Measurements from ENCODE around the gene FAP.

Gene FAP

GRCh38 chr2:162143969-162144368 is 99.3 kb downstream of the FAP start:
- no peak for ATAC-seq
- TF ChIP-seq PATZ1 (CRISPR knock-in tag; IDR thresholded peaks at IDR 0.05; ENCODE audit: borderline replicate concordance) (no peak), GLIS3 (CRISPR knock-in tag; IDR thresholded peaks at IDR 0.05) (no peak), BACH2 (CRISPR knock-in tag; IDR thresholded peaks at IDR 0.05; ENCODE audit: borderline replicate concordance) (no peak), PPARA (CRISPR knock-in tag; IDR thresholded peaks at IDR 0.05; ENCODE audit: borderline replicate concordance) (no peak), CSRNP3 (CRISPR knock-in tag; IDR thresholded peaks at IDR 0.05) (no peak), ISL1 (CRISPR knock-in tag; IDR thresholded peaks at IDR 0.05) (no peak), ZNF8 (CRISPR knock-in tag; IDR thresholded peaks at IDR 0.05) (no peak), SNAI2 (CRISPR knock-in tag; IDR thresholded peaks at IDR 0.05) (no peak)
- TF ChIP-seq, protein P1, sequence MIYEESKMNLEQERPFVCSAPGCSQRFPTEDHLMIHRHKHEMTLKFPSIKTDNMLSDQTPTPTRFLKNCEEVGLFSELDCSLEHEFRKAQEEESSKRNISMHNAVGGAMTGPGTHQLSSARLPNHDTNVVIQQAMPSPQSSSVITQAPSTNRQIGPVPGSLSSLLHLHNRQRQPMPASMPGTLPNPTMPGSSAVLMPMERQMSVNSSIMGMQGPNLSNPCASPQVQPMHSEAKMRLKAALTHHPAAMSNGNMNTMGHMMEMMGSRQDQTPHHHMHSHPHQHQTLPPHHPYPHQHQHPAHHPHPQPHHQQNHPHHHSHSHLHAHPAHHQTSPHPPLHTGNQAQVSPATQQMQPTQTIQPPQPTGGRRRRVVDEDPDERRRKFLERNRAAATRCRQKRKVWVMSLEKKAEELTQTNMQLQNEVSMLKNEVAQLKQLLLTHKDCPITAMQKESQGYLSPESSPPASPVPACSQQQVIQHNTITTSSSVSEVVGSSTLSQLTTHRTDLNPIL (CRISPR knock-in tag; IDR thresholded peaks at IDR 0.05; ENCODE audit: low read depth), result no peak

GRCh38 chr2:162138310-162138709 is 104.9 kb downstream of the FAP start:
- no peak for ATAC-seq
- TF ChIP-seq, protein P1 (CRISPR knock-in tag; IDR thresholded peaks at IDR 0.05; ENCODE audit: low read depth), result no peak
- TF ChIP-seq RARB (CRISPR knock-in tag; IDR thresholded peaks at IDR 0.05), result no peak
- no peak for TF ChIP-seq ZFP30 (CRISPR knock-in tag; IDR thresholded peaks at IDR 0.05)
- no peak for TF ChIP-seq TSHZ2 (CRISPR knock-in tag; IDR thresholded peaks at IDR 0.05)
- no peak for TF ChIP-seq SNAI2 (CRISPR knock-in tag; IDR thresholded peaks at IDR 0.05)
- TF ChIP-seq BACH2 (CRISPR knock-in tag; IDR thresholded peaks at IDR 0.05; ENCODE audit: borderline replicate concordance), result no peak
- no peak for TF ChIP-seq ZNF8 (CRISPR knock-in tag; IDR thresholded peaks at IDR 0.05)
- no peak for TF ChIP-seq ISL1 (CRISPR knock-in tag; IDR thresholded peaks at IDR 0.05)
- no peak for TF ChIP-seq ARNTL (CRISPR knock-in tag; IDR thresholded peaks at IDR 0.05; ENCODE audit: borderline replicate concordance, low read depth)
- no peak for TF ChIP-seq ZNF70 (CRISPR knock-in tag; IDR thresholded peaks at IDR 0.05)
- no peak for TF ChIP-seq CSRNP3 (CRISPR knock-in tag; IDR thresholded peaks at IDR 0.05)
- TF ChIP-seq OSR1 (CRISPR knock-in tag; IDR thresholded peaks at IDR 0.05), result no peak

GRCh38 chr2:162127422-162127821 is 115.8 kb downstream of the FAP start:
- TF ChIP-seq TOX (CRISPR knock-in tag; IDR thresholded peaks at IDR 0.05; ENCODE audit: borderline replicate concordance) (no peak), RARB (CRISPR knock-in tag; IDR thresholded peaks at IDR 0.05) (no peak), ESRRG (CRISPR knock-in tag; IDR thresholded peaks at IDR 0.05) (no peak), ZNF8 (CRISPR knock-in tag; IDR thresholded peaks at IDR 0.05) (no peak), POU6F1 (CRISPR knock-in tag; IDR thresholded peaks at IDR 0.05; ENCODE audit: borderline replicate concordance, low read depth) (no peak), ZFP3 (CRISPR knock-in tag; IDR thresholded peaks at IDR 0.05) (no peak), ZFP30 (CRISPR knock-in tag; IDR thresholded peaks at IDR 0.05) (no peak), CSRNP3 (CRISPR knock-in tag; IDR thresholded peaks at IDR 0.05) (no peak), GLIS3 (CRISPR knock-in tag; IDR thresholded peaks at IDR 0.05) (no peak), SNAI2 (CRISPR knock-in tag; IDR thresholded peaks at IDR 0.05) (no peak), OSR1 (CRISPR knock-in tag; IDR thresholded peaks at IDR 0.05) (no peak)
- TF ChIP-seq, protein P1 (CRISPR knock-in tag; IDR thresholded peaks at IDR 0.05; ENCODE audit: low read depth), result no peak

More at GRCh38 chr2:162127422-162127821, 115.8 kb downstream of the FAP start:
- ATAC-seq, result no peak

Measured in SK-N-SH treated with all-trans-retinoic acid at 6 μM for 48 hours (cell line).